ENCODE data around the gene TVP23C. TPM values are rescaled to one million over a fixed set of nuclear protein-coding genes. Genes with fewer than 3 reads are reported as not detected.
"Not testable (repeated sequence)": the region's sequence is repeated elsewhere in the genome, so short reads cannot be mapped to it uniquely, and the experiment has no call there.

Gene TVP23C
- total and polyA plus RNA-seq, 4 experiments from 2014 or later = 5.8 to 34.5 (median 16.6) TPM

DNA sequence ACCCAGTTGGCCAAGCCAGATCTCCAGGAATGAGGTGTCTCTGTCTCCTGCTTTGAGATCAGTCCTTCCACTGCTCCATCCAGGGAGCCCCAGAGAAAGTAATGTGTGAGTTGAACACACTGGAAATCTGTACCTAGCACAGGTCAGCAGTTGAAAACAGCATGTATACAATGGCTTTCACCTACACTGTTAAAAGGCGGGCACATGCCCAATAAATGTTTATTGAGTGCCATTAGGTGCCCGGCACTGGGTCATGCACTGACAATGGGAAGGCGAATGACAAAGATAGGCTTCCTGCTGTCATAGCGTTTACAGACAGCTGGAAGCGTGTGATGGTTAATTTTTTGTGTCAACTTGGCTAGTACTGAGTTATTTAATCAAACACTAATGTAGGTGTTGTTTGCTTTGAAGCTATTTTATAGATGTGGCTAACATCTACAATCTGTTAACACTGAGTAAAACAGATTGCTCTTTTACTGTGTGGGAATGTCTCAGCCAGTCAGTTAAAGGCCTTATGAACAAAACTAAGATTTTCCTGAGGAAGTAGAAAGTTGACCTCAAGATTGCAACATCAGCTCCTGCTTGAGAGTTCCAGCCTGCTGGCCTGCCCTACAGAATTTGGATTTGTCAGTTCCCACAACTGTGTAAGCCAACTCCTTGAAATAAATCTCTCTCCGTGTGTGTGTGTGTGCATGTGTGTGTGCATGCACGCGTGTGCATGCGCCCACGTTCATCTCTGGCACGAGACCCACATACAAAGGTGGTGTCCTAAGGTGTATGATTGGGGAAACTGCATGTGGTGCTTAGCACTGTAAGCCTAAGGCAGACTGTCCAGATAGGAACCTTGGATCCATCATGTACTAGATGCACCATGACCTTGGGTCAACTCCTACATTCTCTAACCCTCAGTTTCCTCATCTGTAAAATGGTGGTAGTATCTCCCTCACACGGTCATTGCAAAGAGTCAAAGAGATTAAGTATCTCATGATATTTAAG, 38.0 kb downstream of the TVP23C start:
- H3K27ac Mint-ChIP-seq = peak overlapping the region in 1 of 7 donors; percentile 2
- H3K4me3 Mint-ChIP-seq; H3K9me3 Mint-ChIP-seq; H3K36me3 ChIP-seq (ENCODE audit: insufficient read depth, low read length); H3K27me3 ChIP-seq (ENCODE audit: insufficient read depth, low read length); H3K4me1 Mint-ChIP-seq; H3K36me3 Mint-ChIP-seq; DNase-seq; H3K4me1 ChIP-seq (ENCODE audit: insufficient read depth, low read length); H3K4me3 ChIP-seq (ENCODE audit: low read length in 2 of 2); POLR2A ChIA-PET (ENCODE audit: partially characterized antibody); H3K27ac ChIP-seq (ENCODE audit: low read depth, low read length); H3K9me3 ChIP-seq (ENCODE audit: control insufficient read depth in 1 of 2, low read length in 2 of 2); H3K27me3 Mint-ChIP-seq: not testable (repeated sequence)
- intact Hi-C loops (cut with micrococcal nuclease) = loop anchor here (5.0 kb wide), 1 partner anchor 268 kb away; no protein-coding TSS in a partner anchor
- CTCF ChIA-PET (ENCODE audit: partially characterized antibody) = interaction anchor here (1.0 to 1.2 kb wide), 3 partner anchors 41 to 269 kb away, joined by 3 to 4 read pairs (median 3); no protein-coding TSS in a partner anchor

DNA sequence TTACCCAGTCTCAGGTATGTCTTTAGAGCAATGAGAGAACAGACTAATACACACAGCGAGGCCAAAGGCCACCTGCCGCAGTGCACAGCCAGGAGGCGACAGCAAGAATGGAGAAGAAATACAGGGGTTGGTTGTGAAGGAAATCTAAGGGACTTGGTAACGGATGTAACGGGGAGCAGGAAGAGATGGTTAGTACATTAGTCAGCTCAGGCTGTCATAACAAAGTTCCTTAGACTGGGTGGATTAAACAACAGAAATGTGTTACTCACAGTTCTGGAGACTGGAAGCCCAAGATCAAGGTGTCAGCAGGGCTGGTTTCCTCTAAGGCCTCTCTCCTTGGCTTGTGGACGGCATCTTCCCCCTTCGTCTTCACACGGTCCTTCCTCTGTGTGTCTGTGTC, 47.1 kb downstream of the TVP23C start:
- H3K4me1 ChIP-seq (ENCODE audit: insufficient read depth, low read length) = no peaks in the 10 kb centered on the region
- H3K36me3 Mint-ChIP-seq = peaks cover 50 to 53% of the 10 kb centered on the region in 2 donors
- no peaks in the 10 kb centered on the region for H3K27me3 Mint-ChIP-seq
- H3K4me3 Mint-ChIP-seq = no peak overlapping the region
- no peaks in the 10 kb centered on the region for H3K9me3 ChIP-seq (ENCODE audit: control insufficient read depth in 1 of 2, low read length in 2 of 2)
- DNase-seq = no peak
- H3K27ac ChIP-seq (ENCODE audit: low read depth, low read length) = no peak overlapping the region
- H3K27ac Mint-ChIP-seq = no peak overlapping the region
- H3K27me3 ChIP-seq (ENCODE audit: insufficient read depth, low read length) = no peaks in the 10 kb centered on the region
- H3K36me3 ChIP-seq (ENCODE audit: insufficient read depth, low read length) = peaks cover 9% of the 10 kb centered on the region
- H3K4me3 ChIP-seq (ENCODE audit: low read length in 2 of 2) = no peak overlapping the region
- no peaks in the 10 kb centered on the region for H3K9me3 Mint-ChIP-seq
- intact Hi-C loops (cut with micrococcal nuclease) = no loop called here
- peaks cover 0 to 1% (median 0%) of the 10 kb centered on the region in 4 donors for H3K4me1 Mint-ChIP-seq
- ChIA-PET CTCF (ENCODE audit: partially characterized antibody) (no interaction called here), POLR2A (ENCODE audit: partially characterized antibody) (no interaction called here)

- no peak for DNase-seq
- H3K27me3 Mint-ChIP-seq = no peaks in the 10 kb centered on the region
- ChIA-PET CTCF (ENCODE audit: partially characterized antibody) (no interaction called here), POLR2A (ENCODE audit: partially characterized antibody) (no interaction called here)
- H3K9me3 ChIP-seq (ENCODE audit: control insufficient read depth in 1 of 2, low read length in 2 of 2) = no peaks in the 10 kb centered on the region
- H3K36me3 Mint-ChIP-seq = peaks cover 53 to 59% of the 10 kb centered on the region in 2 donors
- no peak overlapping the region for H3K27ac ChIP-seq (ENCODE audit: low read depth, low read length)
- intact Hi-C loops (cut with micrococcal nuclease) = no loop called here
- H3K9me3 Mint-ChIP-seq = no peaks in the 10 kb centered on the region
- H3K27ac Mint-ChIP-seq = peak overlapping the region in 3 of 7 donors; percentile 13 to 72 (median 62)
- H3K4me1 ChIP-seq (ENCODE audit: insufficient read depth, low read length) = no peaks in the 10 kb centered on the region
- H3K36me3 ChIP-seq (ENCODE audit: insufficient read depth, low read length) = peaks cover 9% of the 10 kb centered on the region
- no peak overlapping the region for H3K4me3 Mint-ChIP-seq
- H3K27me3 ChIP-seq (ENCODE audit: insufficient read depth, low read length) = no peaks in the 10 kb centered on the region
- H3K4me3 ChIP-seq (ENCODE audit: low read length in 2 of 2) = no peak overlapping the region
- H3K4me1 Mint-ChIP-seq = peaks cover 0 to 4% (median 0%) of the 10 kb centered on the region in 4 donors
These were observed 48.8 kb downstream of the TVP23C start for GRCh38 chr17:15514469-15514868.

GRCh38 chr17:15513856-15514459, 49.3 kb downstream of the TVP23C start:
- CTCF ChIA-PET (ENCODE audit: partially characterized antibody) = no interaction called here
- Histone ChIP-seq H3K27me3 (ENCODE audit: insufficient read depth, low read length) (no peaks in the 10 kb centered on the region), H3K27ac (ENCODE audit: low read depth, low read length) (no peak overlapping the region), H3K4me3 (ENCODE audit: low read length in 2 of 2) (no peak overlapping the region), H3K4me1 (ENCODE audit: insufficient read depth, low read length) (no peaks in the 10 kb centered on the region), H3K36me3 (ENCODE audit: insufficient read depth, low read length) (peaks cover 9% of the 10 kb centered on the region), H3K9me3 (ENCODE audit: control insufficient read depth in 1 of 2, low read length in 2 of 2) (no peaks in the 10 kb centered on the region)
- Mint-ChIP-seq H3K4me1 (peaks cover 0 to 4% (median 0%) of the 10 kb centered on the region in 4 donors), H3K4me3 (no peak overlapping the region), H3K9me3 (no peaks in the 10 kb centered on the region), H3K27me3 (no peaks in the 10 kb centered on the region), H3K27ac (no peak overlapping the region), H3K36me3 (peaks cover 53 to 57% of the 10 kb centered on the region in 2 donors)
- POLR2A ChIA-PET (ENCODE audit: partially characterized antibody) = no interaction called here
- intact Hi-C loops (cut with micrococcal nuclease) = no loop called here
- DNase-seq = no peak

DNA sequence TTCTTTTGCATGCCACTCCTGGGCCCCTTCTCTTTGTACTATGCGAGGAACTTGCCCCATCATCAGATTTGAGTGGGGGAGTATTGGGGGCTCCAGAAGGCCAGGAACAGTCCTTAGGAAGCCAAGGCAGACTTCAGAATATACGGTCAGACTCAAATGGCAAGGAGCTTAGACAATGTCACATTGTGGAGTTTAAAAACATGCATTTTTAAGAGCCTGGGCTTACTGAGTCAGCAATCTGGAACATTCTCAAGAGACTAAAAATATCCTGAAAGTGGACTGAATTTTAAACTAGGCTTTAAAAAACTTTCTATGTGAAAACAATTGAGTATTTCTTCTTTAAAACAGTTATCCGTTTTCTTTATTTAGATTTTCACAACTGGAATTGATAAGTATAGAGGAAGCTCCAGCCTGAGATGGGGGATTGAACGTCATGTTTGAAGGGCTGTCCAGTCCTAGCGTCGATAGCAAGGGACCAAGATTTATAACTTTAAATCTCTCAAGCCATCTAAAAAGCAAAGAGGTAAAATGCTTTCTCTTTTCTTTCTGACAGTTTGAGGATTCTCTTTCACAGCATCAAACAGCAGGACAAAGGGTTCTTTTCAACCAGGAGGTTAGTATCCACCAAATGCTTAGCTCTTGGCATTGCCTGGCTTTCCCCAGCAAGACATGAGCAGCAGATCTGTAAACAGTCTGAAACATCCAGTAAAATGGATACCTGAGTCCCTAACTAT, 50.1 kb downstream of the TVP23C start:
- POLR2A ChIA-PET (ENCODE audit: partially characterized antibody) = no interaction called here
- intact Hi-C loops (cut with micrococcal nuclease) = no loop called here
- Mint-ChIP-seq H3K27me3 (no peaks in the 10 kb centered on the region), H3K36me3 (peaks cover 53 to 59% of the 10 kb centered on the region in 2 donors), H3K4me3 (no peak overlapping the region), H3K27ac (no peak overlapping the region), H3K4me1 (peaks cover 0 to 4% (median 0%) of the 10 kb centered on the region in 4 donors), H3K9me3 (peaks cover 0 to 2% (median 0%) of the 10 kb centered on the region in 8 donors)
- Histone ChIP-seq H3K27me3 (ENCODE audit: insufficient read depth, low read length) (no peaks in the 10 kb centered on the region), H3K4me1 (ENCODE audit: insufficient read depth, low read length) (no peaks in the 10 kb centered on the region), H3K9me3 (ENCODE audit: control insufficient read depth in 1 of 2, low read length in 2 of 2) (no peaks in the 10 kb centered on the region), H3K4me3 (ENCODE audit: low read length in 2 of 2) (no peak overlapping the region), H3K36me3 (ENCODE audit: insufficient read depth, low read length) (peaks cover 9% of the 10 kb centered on the region), H3K27ac (ENCODE audit: low read depth, low read length) (no peak overlapping the region)
- CTCF ChIA-PET (ENCODE audit: partially characterized antibody) = no interaction called here
- no peak for DNase-seq

DNA sequence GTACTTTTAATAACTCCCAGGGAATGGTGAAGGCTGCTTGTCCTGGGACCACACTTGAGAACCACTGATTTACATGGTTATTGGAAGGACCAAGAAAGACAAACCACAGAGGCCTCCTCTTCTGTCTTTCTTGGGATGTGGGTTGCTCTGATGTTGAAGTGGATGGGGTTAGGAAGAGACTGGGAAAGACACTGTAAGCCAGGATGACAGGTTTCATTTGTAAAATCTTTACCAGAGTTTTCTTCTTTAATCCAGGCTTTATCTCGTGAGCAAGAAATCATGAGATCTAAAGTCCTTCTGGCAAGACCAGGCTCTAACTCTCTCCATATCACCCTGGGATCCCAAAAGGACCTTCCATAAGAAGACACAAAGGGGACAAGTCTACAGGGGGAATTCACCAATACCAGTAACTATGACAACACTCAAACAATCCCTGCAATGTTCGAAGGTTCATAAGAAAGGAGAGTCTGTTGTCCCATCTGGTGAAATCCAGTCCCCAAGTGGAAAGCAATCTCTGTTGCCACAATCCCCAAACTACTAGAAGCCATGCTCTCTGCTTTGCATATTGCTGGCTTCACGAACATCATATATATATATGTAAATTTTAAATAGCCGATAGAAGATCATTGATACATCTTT, 51.1 kb downstream of the TVP23C start:
- Histone ChIP-seq H3K4me1 (ENCODE audit: insufficient read depth, low read length) (no peaks in the 10 kb centered on the region), H3K36me3 (ENCODE audit: insufficient read depth, low read length) (peaks cover 9% of the 10 kb centered on the region), H3K27me3 (ENCODE audit: insufficient read depth, low read length) (no peaks in the 10 kb centered on the region), H3K27ac (ENCODE audit: low read depth, low read length) (no peak overlapping the region), H3K9me3 (ENCODE audit: control insufficient read depth in 1 of 2, low read length in 2 of 2) (no peaks in the 10 kb centered on the region), H3K4me3 (ENCODE audit: low read length in 2 of 2) (no peak overlapping the region)
- H3K36me3 Mint-ChIP-seq = peaks cover 56 to 59% of the 10 kb centered on the region in 2 donors
- H3K27ac Mint-ChIP-seq = no peak overlapping the region
- DNase-seq = no peak
- peaks cover 0 to 4% (median 0%) of the 10 kb centered on the region in 4 donors for H3K4me1 Mint-ChIP-seq
- peaks cover 0 to 2% (median 0%) of the 10 kb centered on the region in 8 donors for H3K9me3 Mint-ChIP-seq
- ChIA-PET POLR2A (ENCODE audit: partially characterized antibody) (no interaction called here), CTCF (ENCODE audit: partially characterized antibody) (no interaction called here)
- intact Hi-C loops (cut with micrococcal nuclease) = no loop called here
- no peaks in the 10 kb centered on the region for H3K27me3 Mint-ChIP-seq
- H3K4me3 Mint-ChIP-seq = no peak overlapping the region
